Type B pancreatic cell (in vitro differentiated cells): Measurements from ENCODE around the gene PTPRB. TPM values are rescaled to one million over a fixed set of nuclear protein-coding genes. Genes with fewer than 3 reads are reported as not detected.

Experiments used
- DNase-seq: peaks from one replicate; pipeline ENCODE4 v3.0.0; 2021; ENCODE audit warnings: mixed read lengths; ENCODE audit not compliant: unreplicated experiment; ENCODE audit errors: extremely low spot score
- H3K27ac Mint-ChIP-seq: 2 replicates; pipeline ENCODE4 v1.8.0; 2021; ENCODE audit warnings: mild to moderate bottlenecking, mixed read lengths
- H3K27me3 Mint-ChIP-seq: 2 replicates; pipeline ENCODE4 v1.8.0; 2021; ENCODE audit warnings: mixed read lengths
- H3K36me3 Mint-ChIP-seq: 2 replicates; pipeline ENCODE4 v1.8.0; 2021; ENCODE audit warnings: mixed read lengths
- H3K4me1 Mint-ChIP-seq: one replicate; pipeline ENCODE4 v1.8.0; 2021; ENCODE audit warnings: mixed read lengths; ENCODE audit not compliant: unreplicated experiment
- H3K4me3 Mint-ChIP-seq: 2 replicates; pipeline ENCODE4 v1.8.0; 2021; ENCODE audit warnings: mild to moderate bottlenecking, mixed read lengths
- H3K9me3 Mint-ChIP-seq: 2 replicates; pipeline ENCODE4 v1.8.0; 2021; ENCODE audit warnings: mixed read lengths
- CTCF ChIP-seq: fragments of 200-600 bp; sonication (generic); conservative IDR thresholded peaks from 2 replicates; pipeline ENCODE4 v1.5.0; 2021; ENCODE audit warnings: antibody characterized with exemption, mild to moderate bottlenecking
- total RNA-seq: library from RNA; stranded (reverse); gene quantifications from 2 replicates; pipeline ENCODE4 v1.2.1, GENCODE V29; 2021; ENCODE audit warnings: low replicate concordance

Gene PTPRB
- total RNA-seq, 1 donor from 2014 or later = 4.2 TPM

DNA sequence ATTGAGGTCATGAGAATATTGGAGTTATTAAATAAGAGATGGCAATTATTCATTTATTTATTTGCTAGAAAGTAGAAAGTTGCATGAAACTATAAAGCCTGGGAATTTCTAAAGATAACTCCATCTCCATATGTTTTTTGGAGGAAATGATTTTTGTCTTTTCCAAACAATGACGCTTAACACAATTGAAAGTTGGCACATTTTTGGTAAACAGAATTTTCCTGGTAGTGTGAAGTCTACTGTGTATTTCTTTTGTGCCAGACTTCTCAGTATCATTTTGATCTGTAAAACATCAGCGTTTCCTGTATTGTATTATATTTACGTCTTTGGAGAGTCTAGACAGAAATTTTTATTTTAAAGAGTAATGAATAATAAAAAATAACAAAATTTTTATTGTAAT lies 33.7 kb upstream of the PTPRB start:
- H3K27ac Mint-ChIP-seq = no peak overlapping the region
- peaks cover 3% of the 10 kb centered on the region for H3K27me3 Mint-ChIP-seq
- no peak overlapping the region for H3K4me3 Mint-ChIP-seq
- H3K9me3 Mint-ChIP-seq = no peaks in the 10 kb centered on the region
- no peak for TF ChIP-seq CTCF
- no peaks in the 10 kb centered on the region for H3K36me3 Mint-ChIP-seq
- DNase-seq = no peak
- H3K4me1 Mint-ChIP-seq = no peaks in the 10 kb centered on the region

DNA sequence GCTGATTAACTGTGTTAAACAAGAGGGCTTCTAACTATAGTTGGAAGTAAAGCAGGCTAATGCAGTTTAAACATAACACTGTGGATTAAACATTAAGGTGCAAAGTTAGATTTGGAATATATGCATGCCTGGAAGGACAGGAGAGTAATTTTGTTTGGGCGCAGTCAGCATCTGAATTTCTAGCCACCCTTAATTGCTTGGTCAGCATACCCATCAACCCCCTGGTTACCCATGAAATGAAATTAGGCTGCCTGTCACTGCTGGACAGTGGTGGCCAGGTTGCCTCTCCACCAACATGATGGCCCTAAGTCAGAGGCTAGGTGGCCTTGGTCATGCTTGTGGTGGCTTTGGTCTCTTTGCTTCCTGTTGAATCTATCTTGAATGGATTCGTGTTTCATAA lies 30.0 kb upstream of the PTPRB start:
- Mint-ChIP-seq H3K27me3 (peaks cover 6% of the 10 kb centered on the region), H3K27ac (no peak overlapping the region), H3K4me1 (no peaks in the 10 kb centered on the region), H3K9me3 (no peaks in the 10 kb centered on the region), H3K36me3 (no peaks in the 10 kb centered on the region), H3K4me3 (no peak overlapping the region)
- TF ChIP-seq CTCF = no peak
- DNase-seq = no peak

DNA sequence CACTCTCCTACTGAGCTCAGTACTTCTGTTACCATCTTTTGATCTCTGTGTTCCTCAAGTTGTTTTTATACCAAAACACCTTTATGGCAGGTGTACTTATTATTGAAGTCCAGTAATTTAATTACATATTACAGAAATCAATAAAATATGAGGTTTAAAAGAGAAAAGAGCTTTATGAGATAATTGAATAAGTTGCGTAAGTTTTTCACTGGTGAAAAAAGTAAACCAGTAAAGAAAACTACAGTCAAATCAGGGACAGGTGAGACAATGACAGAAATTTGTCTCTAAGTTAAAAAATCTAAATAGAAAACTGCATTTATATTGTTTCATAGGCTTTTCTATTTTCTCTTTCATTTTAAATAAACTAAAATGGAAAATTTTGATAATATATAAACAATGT lies 29.1 kb upstream of the PTPRB start:
- DNase-seq = no peak
- H3K4me1 Mint-ChIP-seq = no peaks in the 10 kb centered on the region
- no peaks in the 10 kb centered on the region for H3K36me3 Mint-ChIP-seq
- no peaks in the 10 kb centered on the region for H3K9me3 Mint-ChIP-seq
- H3K27ac Mint-ChIP-seq = no peak overlapping the region
- TF ChIP-seq CTCF = no peak
- H3K4me3 Mint-ChIP-seq = no peak overlapping the region
- H3K27me3 Mint-ChIP-seq = peaks cover 6% of the 10 kb centered on the region

DNA sequence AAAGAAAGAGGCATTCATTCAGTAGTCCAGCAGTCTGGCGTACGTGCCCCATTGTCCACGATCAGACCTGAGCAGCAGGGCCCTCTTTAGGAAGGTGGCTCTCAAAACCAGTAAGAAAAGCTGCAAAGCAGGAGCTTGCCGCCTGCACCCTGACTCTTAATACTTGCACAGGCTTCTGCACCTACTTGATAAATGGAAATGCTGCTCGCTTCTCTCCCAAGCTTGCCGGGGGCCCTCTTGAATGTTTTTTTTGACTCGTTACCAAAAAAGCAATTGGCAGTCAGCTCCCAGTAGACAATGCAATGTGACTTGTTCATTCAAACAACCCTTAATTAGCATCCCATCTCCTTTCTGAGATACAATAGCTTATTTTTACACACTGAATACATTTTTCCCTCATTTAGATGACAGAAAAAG lies 27.2 kb upstream of the PTPRB start:
- Mint-ChIP-seq H3K4me3 (no peak overlapping the region), H3K27ac (no peak overlapping the region), H3K27me3 (peaks cover 6% of the 10 kb centered on the region)

GRCh38 chr12:70663838-70664237 lies 26.6 kb upstream of the PTPRB start:
- Mint-ChIP-seq H3K4me3 (no peak overlapping the region), H3K36me3 (no peaks in the 10 kb centered on the region), H3K9me3 (no peaks in the 10 kb centered on the region), H3K27me3 (peaks cover 3% of the 10 kb centered on the region), H3K4me1 (peaks cover 4% of the 10 kb centered on the region), H3K27ac (no peak overlapping the region)
- DNase-seq = no peak
- TF ChIP-seq CTCF = no peak

More for the DNA sequence above, 27.2 kb upstream of the PTPRB start:
- Mint-ChIP-seq H3K9me3 (no peaks in the 10 kb centered on the region), H3K36me3 (no peaks in the 10 kb centered on the region), H3K4me1 (no peaks in the 10 kb centered on the region)
- no peak for TF ChIP-seq CTCF
- DNase-seq = no peak
